K562 (cell line): ENCODE results near the gene KRTAP5-1. TPM values are rescaled to one million over a fixed set of nuclear protein-coding genes. Genes with fewer than 3 reads are reported as not detected.

Source experiments
- ATAC-seq: fragments of 200-7000 bp; cut with Tn5 transposase; 3 replicates; pipeline ENCODE4 v1.9.1; 2020; ENCODE audit warnings: moderate library complexity
- BruUV-seq: library from RNA; stranded (reverse); fragments of 400-500 nt; replicated peaks from 2 replicates; lab custom pipeline; 2021; lab: Mats Ljungman, UMichigan
- CTCF ChIA-PET: fragments of 300-600 bp; formaldehyde crosslinking; extraction: SDS; loops from one replicate; lab custom pipeline; 2021; ENCODE audit warnings: low intra/inter-chr PET ratio; lab: Yijun Ruan, JAX
- POLR2A ChIA-PET: fragments of 300-600, 350-650 bp; sonication (Branson Sonifier 250); formaldehyde crosslinking; extraction: SDS; loops from one replicate; lab custom pipeline; 2021; ENCODE audit warnings: antibody characterized with exemption, inconsistent platforms; lab: Yijun Ruan, JAX
- DNase-seq, 4 experiments: peaks; one replicate each; pipeline versions ENCODE4 v3.0.0 to v3.0.0-alpha.2; 2011 to 2018; ENCODE audit warnings: low spot score in 3 of 4, mixed read lengths in 3 of 4; ENCODE audit errors: extremely low read depth in 1 of 4
- FAIRE-seq: peaks from 2 replicates; lab custom pipeline; 2011; peaks lifted over from hg19 to GRCh38; lab: Jason Lieb, UNC
- H2AFZ ChIP-seq: 2 replicates; pipeline ENCODE4 v1.6.0; 2011; ENCODE audit warnings: low read depth, low read length, control low read depth, inconsistent platforms
- H3K27ac ChIP-seq: fragments of 200-600 bp; 3 replicates; pipeline ENCODE4 v1.8.0; 2011; ENCODE audit warnings: low read depth, mild to moderate bottlenecking, control low read depth, inconsistent platforms, low read length, moderate library complexity, mixed read lengths; ENCODE audit errors: extremely low read depth
- H3K27me3 ChIP-seq, 2 experiments: fragments of 300-600 bp in 1 of 2; 2 replicates in 1 of 2; 3 replicates in 1 of 2; pipeline versions ENCODE4 v1.6.0 to v1.8.0; 2011; ENCODE audit warnings: inconsistent platforms in 2 of 2, low read length in 2 of 2, mild to moderate bottlenecking in 1 of 2, mixed read lengths in 1 of 2, moderate library complexity in 1 of 2; ENCODE audit not compliant: control insufficient read depth in 2 of 2, insufficient read depth in 2 of 2
- H3K36me3 ChIP-seq: fragments of 300-600 bp; 3 replicates; pipeline ENCODE4 v1.8.0; 2011; ENCODE audit warnings: mild to moderate bottlenecking, low read length, inconsistent platforms; ENCODE audit not compliant: control insufficient read depth, insufficient read depth
- H3K4me1 ChIP-seq, 2 experiments: fragments of 200-600 bp in 1 of 2; replicated peaks in 1 of 2; 2 replicates in 1 of 2; 3 replicates in 1 of 2; pipeline versions ENCODE4 v1.5.1 to v1.8.0; 2011; ENCODE audit warnings: inconsistent platforms in 2 of 2, low read length in 2 of 2, mild to moderate bottlenecking in 1 of 2, mixed read lengths in 1 of 2, moderate library complexity in 1 of 2; ENCODE audit not compliant: control insufficient read depth in 2 of 2, insufficient read depth in 2 of 2
- H3K4me2 ChIP-seq: 2 replicates; pipeline ENCODE4 v1.6.1; 2011; ENCODE audit warnings: low read length, control low read depth, inconsistent platforms, mixed read lengths; ENCODE audit not compliant: insufficient read depth
- H3K4me3 ChIP-seq: fragments of 200-600 bp; sonication (generic), shearing (Covaris generic); 2 replicates; pipeline ENCODE4 v1.5.1; 2016; ENCODE audit warnings: control low read depth, inconsistent platforms
- H3K79me2 ChIP-seq: fragments of 200-600 bp; 3 replicates; pipeline ENCODE4 v1.8.0; 2011; ENCODE audit warnings: low read length, inconsistent platforms; ENCODE audit not compliant: control insufficient read depth, insufficient read depth
- H3K9ac ChIP-seq, 2 experiments: 2 replicates each; pipeline versions ENCODE4 v1.6.0 to v1.6.1; 2011; ENCODE audit warnings: low read depth in 2 of 2, low read length in 2 of 2, control low read depth in 1 of 2, inconsistent platforms in 1 of 2, mild to moderate bottlenecking in 1 of 2, mixed read lengths in 1 of 2; ENCODE audit not compliant: insufficient read depth in 1 of 2
- H3K9me1 ChIP-seq: one replicate; pipeline ENCODE4 v1.6.0; 2011; ENCODE audit warnings: inconsistent platforms, mild to moderate bottlenecking, low read length, moderate library complexity; ENCODE audit not compliant: control insufficient read depth, insufficient read depth
- H3K9me3 ChIP-seq: replicated peaks from 2 replicates; pipeline ENCODE4 v1.5.1; 2011; ENCODE audit warnings: low read depth, low read length, inconsistent platforms; ENCODE audit not compliant: control insufficient read depth, insufficient read depth
- H4K20me1 ChIP-seq: replicated peaks from 2 replicates; pipeline ENCODE4 v1.6.1; 2011; ENCODE audit warnings: low read length, inconsistent platforms, mixed read lengths; ENCODE audit not compliant: control insufficient read depth, insufficient read depth
- ELK1 ChIP-seq: sonication (generic); formaldehyde crosslinking; IDR thresholded peaks from 2 replicates; pipeline ENCODE4 v1.8.1; 2022; ENCODE audit warnings: missing genetic modification reagents
- IRF1 ChIP-seq: sonication (generic); formaldehyde crosslinking; IDR thresholded peaks from 2 replicates; pipeline ENCODE4 v1.8.0; 2022; ENCODE audit warnings: missing genetic modification reagents, mild to moderate bottlenecking, borderline replicate concordance
- PHTF2 ChIP-seq: fragments of 250-450 bp; sonication (Bioruptor Pico); IDR thresholded peaks from 2 replicates; pipeline ENCODE4 v1.5.0; 2021; ENCODE audit warnings: mild to moderate bottlenecking
- RBFOX2 ChIP-seq: fragments of 200-400 bp; formaldehyde crosslinking; IDR thresholded peaks from 2 replicates; pipeline ENCODE4 v1.6.1; 2017; ENCODE audit warnings: low read depth, mild to moderate bottlenecking, low read length, moderate library complexity
- RBM34 ChIP-seq: fragments of 200-400 bp; formaldehyde crosslinking; IDR thresholded peaks from 2 replicates; pipeline ENCODE4 v1.6.1; 2018; ENCODE audit warnings: low read length, borderline replicate concordance; ENCODE audit not compliant: insufficient read depth
- SUPT5H ChIP-seq: fragments of 450-650 bp; IDR thresholded peaks from 2 replicates; pipeline ENCODE4 v1.6.1; 2016
- ZBTB7A ChIP-seq: IDR thresholded peaks from 2 replicates; pipeline ENCODE4 v1.6.1; 2011; ENCODE audit warnings: low read depth, mild to moderate bottlenecking, low read length, moderate library complexity, borderline replicate concordance; ENCODE audit not compliant: control insufficient read depth
- ZFX ChIP-seq: sonication (generic); formaldehyde crosslinking; IDR thresholded peaks from 2 replicates; pipeline ENCODE4 v1.8.0; 2022; ENCODE audit warnings: mild to moderate bottlenecking, missing genetic modification reagents, moderate library complexity
- ZNF263 ChIP-seq: sonication (generic); formaldehyde crosslinking; IDR thresholded peaks from 2 replicates; pipeline ENCODE4 v1.8.0; 2022; ENCODE audit warnings: mild to moderate bottlenecking, missing genetic modification reagents, borderline replicate concordance
- ZNF740 ChIP-seq, 3 experiments: fragments of 200-800 bp in 1 of 3; sonication (Bioruptor generic) in 1 of 3; sonication (generic) in 1 of 3; formaldehyde crosslinking in 1 of 3; IDR thresholded peaks; 2 replicates each; pipeline versions ENCODE4 v1.6.1 to v1.8.0; 2016 to 2022; ENCODE audit warnings: mild to moderate bottlenecking in 2 of 3, missing compliant biosample characterization in 2 of 3, missing genetic modification characterization in 2 of 3, missing genetic modification reagents in 1 of 3
- WGBS: fragments of 100-300 bp; shearing (Covaris generic); methylation state at CpG from one replicate; pipeline ENCODE4 v1.1.6; 2016; ENCODE audit warnings: low coverage, mixed read lengths; ENCODE audit not compliant: insufficient coverage; ENCODE audit errors: missing lambda C conversion rate; 5-methylcytosine and 5-hydroxymethylcytosine counted together
- in situ Hi-C: fragments of 300-500 bp; cut with MboI; formaldehyde crosslinking; loops from 4 replicates; pipeline ENCODE4 v1.15.0; 2018; ENCODE audit warnings: inconsistent platforms, mixed read lengths
- intact Hi-C: fragments of 100-400 bp; cut with micrococcal nuclease; formaldehyde crosslinking; loops from 2 replicates; pipeline ENCODE4 v1.14.2; 2022
- polyA plus RNA-seq, 8 experiments: library from polyadenylated mRNA; depleted of rRNA in 4 of 8; stranded (reverse) in 5 of 8; unstranded in 3 of 8; fragments of >200 nt; fragmentation: Nextera tagmentation in 2 of 8; fragmentation: Illumina TruSeq in 1 of 8; extraction: Ambion mirVana in 2 of 8; extraction: Trizol in 1 of 8; gene quantifications; 2 replicates each; pipeline versions ENCODE4 v1.2.1 to v1.2.3, GENCODE V29; 2011 to 2014; ENCODE audit warnings: inconsistent platforms in 1 of 8, missing spikeins in 1 of 8
- total RNA-seq, 7 experiments: library from RNA; depleted of rRNA in 6 of 7; stranded (reverse); fragments of >200 nt in 6 of 7; fragmentation: Illumina TruSeq in 2 of 7; extraction: Trizol in 2 of 7; gene quantifications; 2 replicates each; pipeline versions ENCODE4 v1.2.1 to v1.2.3, GENCODE V29; 2011 to 2021; ENCODE audit warnings: low replicate concordance in 1 of 7

KRTAP5-1 gene
- total and polyA plus RNA-seq, 9 of the 15 experiments (the other 6 are each of a cell fraction or from before 2014, with no cell fraction given) = not detected

GRCh38 chr11:1570896-1571759, 14.0 kb downstream of the KRTAP5-1 start:
- Histone ChIP-seq H2AFZ (no peak overlapping the region), H3K9ac (peak overlapping the region; percentile 34 to 74; a peak in 3 of 4 replicates), H3K79me2 (no peaks in the 10 kb centered on the region), H3K4me3 (peak overlapping the region; percentile 28), H4K20me1 (peaks cover 41% of the 10 kb centered on the region), H3K9me1 (peaks cover 3% of the 10 kb centered on the region), H3K9me3 (no peaks in the 10 kb centered on the region), H3K36me3 (no peaks in the 10 kb centered on the region), H3K4me1 (peaks cover 0 to 52% of the 10 kb centered on the region in 2 experiments; a peak in 3 of 5 replicates), H3K27ac (no peak overlapping the region), H3K27me3 (peaks cover 0 to 18% of the 10 kb centered on the region in 2 experiments; a peak in 3 of 5 replicates)
- 19% methylated on average over 8 of the region's 58 CpGs for WGBS
- DNase-seq (peak in 1 of 4 experiments; percentile 23), ATAC-seq (no peak), FAIRE-seq (no peak)
- BruUV-seq = no TSS peak
- intact Hi-C loops = loop anchor here (5.0 to 10.0 kb wide), 3 partner anchors 116 to 456 kb away; no protein-coding TSS in a partner anchor
- in situ Hi-C loops = no loop called here
- ChIA-PET POLR2A (interaction anchor here (0.7 to 1.1 kb wide), 3 partner anchors 22 to 291 kb away, joined by 3 to 4 read pairs (median 3); no protein-coding TSS in a partner anchor), CTCF (interaction anchor here (0.7 kb wide), 1 partner anchor 370 kb away, joined by 4 read pairs; no protein-coding TSS in a partner anchor)
- TF ChIP-seq PHTF2 (CRISPR knock-in tag) = no peak
- peak; percentile 52; the same call in 1 of the 2 replicates for TF ChIP-seq RBFOX2
- TF ChIP-seq RBM34 = no peak
- TF ChIP-seq SUPT5H = no peak
- TF ChIP-seq IRF1 (CRISPR knock-in tag) = no peak
- no peak for TF ChIP-seq ELK1
- TF ChIP-seq ZBTB7A = peak; percentile 16; the same call in 1 of the 2 replicates
- TF ChIP-seq ZFX (CRISPR knock-in tag) = peak; percentile 59
- TF ChIP-seq ZNF263 (CRISPR knock-in tag) = 0 out of 2 replicates have a peak, but pooled peaks have one; percentile 43
- TF ChIP-seq ZNF740 (CRISPR knock-in tag; IDR thresholded peaks at IDR 0.05) = peak; percentile 77
- peak in 1 of 2 experiments; percentile 9; a peak in 1 of 4 replicates for TF ChIP-seq ZNF740 (tag; IDR thresholded peaks at IDR 0.05)
- TF ChIP-seq, all 486 proteins: peak for 5
- H3K4me2 ChIP-seq = no peak overlapping the region
